HuH-7.5 (cell line): Measurements from ENCODE around the gene ST8SIA1.

Experiments
- DNase-seq: peaks from one replicate; pipeline ENCODE4 v3.0.0; 2011; ENCODE audit warnings: low spot score

ST8SIA1 gene

DNA sequence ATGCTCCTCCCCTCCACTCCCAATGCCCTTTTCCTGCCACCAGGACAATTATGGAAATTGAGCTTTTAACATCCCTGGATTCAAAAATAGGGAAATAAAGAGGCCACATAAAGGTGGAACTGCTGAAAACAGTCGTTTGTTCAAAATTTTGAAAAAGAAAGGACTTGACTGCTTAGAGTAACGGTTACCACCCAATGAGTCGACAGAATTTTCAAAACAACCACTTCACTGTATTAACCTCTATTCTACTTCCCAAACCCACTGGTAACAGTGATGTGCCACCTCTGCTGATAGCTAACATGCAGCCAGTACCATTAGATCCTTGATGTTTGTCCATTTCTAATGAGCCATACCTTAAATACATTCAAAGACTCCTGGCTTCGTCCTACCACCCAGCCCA is 4.9 kb downstream of the ST8SIA1 start:
- DNase-seq, result no peak

DNA sequence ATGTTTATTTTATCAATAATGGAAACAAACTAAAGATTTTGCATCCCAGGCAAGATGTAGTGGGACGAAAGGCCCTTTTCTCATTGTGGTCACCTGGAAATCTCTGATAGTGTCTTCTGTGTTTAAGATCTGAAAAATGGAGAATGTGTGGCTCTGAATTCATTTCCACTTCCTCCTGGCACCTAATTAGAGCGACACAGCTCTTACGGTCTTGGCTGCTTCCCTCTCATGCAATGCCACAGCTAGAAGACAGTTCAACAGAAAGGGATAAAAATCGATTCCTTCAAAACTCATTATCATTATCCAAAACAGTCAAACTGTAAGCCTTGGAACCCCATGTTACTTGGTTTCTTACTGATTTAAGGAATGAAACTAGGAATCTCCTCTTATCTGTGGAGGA is 9.3 kb downstream of the ST8SIA1 start:
- no peak for DNase-seq

DNA sequence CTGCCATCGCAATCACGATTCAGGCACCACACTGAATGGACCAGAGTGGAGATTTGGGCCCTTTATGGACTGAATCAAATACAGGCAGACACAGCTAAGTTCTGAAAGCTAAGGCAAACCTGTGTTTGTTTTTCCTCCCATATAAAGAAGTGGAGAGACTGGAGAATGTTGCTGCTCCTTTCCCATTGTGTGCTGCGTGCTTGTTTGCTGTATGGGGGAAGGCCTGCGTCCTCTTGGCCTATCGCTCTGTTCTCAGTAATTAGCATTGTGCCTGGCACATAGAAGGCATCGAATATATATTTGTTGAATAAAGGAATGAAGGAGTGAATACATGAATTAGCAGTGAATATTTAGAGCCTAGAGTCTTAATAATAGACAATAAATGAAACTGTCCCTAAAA is 12.4 kb downstream of the ST8SIA1 start:
- DNase-seq, result no peak

DNA sequence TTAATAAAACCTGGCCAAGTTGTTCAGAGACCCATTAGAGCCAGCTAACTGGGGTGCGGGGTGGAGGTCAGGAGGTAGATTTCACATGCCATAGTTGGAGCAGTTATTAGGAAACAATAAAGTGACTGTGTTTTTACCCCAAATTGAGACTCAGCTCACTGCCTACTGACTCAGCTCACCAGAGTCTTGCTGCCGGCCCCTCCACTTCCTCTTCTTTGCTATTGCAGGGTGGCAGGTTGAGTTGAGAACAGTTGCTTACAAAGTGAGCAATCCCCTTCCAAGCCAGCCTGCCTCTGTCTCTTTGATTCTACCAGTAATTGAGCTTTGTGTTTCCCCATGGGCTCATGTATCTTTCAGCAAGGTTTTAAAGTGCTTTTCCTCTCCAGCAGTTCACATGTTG is 12.9 kb downstream of the ST8SIA1 start:
- no peak for DNase-seq

DNA sequence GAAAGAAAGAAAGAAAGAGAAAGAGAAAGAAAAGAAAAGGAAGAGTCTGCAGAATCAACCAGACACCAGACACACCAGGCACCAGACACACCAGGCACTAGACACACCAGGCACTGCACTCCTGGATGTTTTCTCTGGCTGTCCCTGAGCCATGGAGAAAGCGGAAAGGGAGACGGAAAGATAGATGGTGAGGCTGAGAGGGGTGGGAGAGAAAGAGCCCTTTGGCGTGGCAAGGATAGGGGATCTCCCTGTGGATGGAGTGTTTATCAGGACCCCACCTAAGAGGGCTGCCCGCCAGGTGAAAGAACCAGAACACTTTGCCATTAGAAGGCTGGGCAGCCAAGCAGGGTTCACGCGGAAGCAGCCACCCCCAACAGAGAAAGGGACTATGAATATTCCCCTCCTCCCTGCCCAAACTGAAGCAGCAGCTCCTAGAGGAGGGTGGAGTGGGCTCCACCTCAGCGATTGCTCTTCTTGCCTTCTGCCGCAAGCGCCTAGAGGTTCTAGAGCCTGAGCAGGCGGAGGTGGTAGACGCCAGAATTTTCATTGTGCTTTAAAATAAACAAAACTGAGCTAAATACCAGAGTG is 13.4 kb downstream of the ST8SIA1 start:
- no peak for DNase-seq

DNA sequence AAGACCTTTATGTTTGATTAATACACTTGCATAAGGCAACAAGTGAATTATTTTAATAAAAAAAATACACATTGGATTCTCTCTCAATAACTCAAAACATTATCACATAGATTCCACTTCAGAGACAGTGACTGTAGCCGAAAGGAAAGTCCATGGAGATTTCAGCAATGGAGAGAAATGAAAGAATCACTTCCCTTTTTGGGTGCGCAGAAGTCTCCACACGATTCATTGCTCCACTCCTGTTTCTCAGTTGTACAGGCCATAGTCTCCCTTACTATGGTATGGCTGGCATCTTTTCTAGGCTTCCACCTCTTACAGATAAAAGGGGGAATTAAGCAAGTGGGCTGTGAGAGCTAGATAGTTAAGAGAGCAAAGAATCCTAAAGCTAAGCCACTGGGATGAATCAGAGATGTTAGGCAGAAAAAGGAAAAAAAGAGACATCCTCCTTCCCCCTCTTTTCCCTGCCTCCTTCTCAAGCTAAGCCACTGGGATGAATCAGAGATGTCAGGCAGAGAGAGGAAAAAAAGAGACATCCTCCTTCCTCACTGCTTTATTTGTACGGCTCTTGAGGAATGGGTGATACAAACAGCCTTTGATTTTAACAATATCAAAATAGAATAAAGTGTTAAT is 16.3 kb downstream of the ST8SIA1 start:
- no peak for DNase-seq

DNA sequence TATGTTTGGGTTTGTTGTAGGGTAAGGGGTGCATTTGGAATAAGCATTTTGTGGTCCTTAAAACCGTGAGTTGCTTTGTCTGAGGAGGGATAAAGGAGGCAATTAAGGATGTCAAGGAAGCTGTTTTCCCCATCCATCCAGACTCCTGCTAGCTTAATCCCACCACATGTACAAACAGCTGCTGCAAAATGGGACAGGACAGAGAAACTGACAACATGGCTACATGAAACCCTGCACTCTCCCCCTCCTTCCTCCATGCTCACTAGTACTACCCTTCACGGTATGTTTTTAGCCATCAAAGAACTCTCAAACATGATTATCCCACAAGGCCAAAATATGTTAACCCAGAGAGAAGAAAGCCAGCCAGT is 20.6 kb downstream of the ST8SIA1 start:
- no peak for DNase-seq

DNA sequence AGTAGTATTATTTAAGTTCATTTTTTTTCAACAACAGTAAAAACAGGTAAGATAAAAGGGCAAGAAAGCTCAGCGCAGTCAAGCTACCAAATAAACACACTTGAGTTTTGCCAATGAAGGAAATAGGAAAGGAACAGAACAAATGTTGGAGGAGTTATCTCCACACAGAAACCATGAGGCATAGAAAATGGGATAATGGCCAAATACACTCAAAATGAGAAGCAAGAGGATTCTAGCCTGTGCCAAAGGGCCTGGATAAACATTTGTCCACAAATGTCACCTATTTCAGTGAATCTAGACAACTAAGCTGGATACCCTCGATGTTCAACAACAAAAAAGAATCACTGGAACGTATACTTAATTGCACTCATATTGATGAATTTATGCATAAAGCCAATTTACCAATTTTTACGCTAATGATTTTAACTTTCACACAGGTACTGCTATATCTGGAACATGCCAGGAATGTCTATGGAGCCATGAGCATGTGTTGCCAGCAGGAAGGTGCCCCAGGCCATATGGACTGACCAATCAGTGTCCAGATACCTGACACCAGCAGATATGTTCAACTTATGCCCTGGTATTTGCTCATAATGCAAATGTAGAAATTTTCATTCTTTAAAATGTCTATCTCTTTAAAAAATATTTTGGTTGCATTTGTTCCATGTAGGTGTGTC is 21.1 kb downstream of the ST8SIA1 start:
- DNase-seq, result no peak

DNA sequence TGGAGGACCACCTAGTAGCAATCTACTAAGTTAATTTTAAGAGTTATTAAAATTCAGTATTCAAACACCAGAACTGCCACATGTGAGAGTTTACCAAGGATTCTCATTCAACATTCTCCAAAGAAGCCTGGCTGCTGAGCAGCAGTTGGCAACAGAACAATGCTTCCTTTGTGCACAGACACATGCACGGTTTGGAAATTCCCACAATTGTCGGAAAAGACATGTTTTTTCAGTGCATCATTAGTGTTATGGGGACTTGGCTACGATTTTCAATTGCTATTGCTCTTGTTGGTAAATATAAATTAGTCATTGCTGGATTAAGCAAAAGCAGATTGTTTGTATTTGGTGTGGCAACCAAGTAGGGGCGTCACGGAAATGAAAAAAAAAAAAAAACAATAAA is 22.2 kb downstream of the ST8SIA1 start:
- DNase-seq, result no peak

DNA sequence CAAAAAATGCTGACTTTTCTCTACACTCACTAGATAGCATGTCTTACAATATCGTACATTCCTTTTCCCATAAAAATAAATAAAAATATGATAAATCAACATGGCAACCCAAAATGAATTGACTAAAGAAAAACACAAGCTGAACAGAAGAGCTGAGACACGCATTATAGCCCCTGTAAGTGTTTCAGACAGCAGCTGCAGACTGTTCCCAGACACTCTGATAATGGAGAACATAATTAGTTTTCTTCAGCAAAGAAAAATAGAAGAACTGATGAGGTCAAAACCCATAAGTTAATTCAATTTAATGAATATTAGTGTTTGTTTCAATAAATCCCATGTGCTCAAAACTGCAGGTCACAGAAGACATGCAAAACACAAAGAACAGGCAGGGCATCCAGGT is 23.8 kb downstream of the ST8SIA1 start:
- DNase-seq, result no peak

DNA sequence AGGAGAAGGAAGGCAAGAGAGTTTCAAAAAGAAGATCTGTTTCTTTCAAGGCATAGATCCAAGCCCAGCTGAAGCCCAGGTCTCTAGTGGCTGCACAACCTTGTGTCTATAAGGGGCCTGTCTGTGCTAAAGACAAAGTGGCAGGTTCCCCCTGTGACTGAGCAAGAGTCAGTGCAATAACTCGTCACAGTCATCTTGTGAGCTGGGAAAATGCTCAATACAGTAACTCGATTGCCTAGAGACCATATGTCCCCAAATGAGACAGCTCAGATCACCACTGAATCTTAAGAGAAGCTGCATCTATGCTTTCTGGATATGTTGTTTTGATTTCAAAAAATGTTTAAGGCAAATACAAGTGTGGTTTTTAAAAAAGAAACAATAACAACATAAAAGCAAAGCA is 24.2 kb downstream of the ST8SIA1 start:
- DNase-seq, result no peak

DNA sequence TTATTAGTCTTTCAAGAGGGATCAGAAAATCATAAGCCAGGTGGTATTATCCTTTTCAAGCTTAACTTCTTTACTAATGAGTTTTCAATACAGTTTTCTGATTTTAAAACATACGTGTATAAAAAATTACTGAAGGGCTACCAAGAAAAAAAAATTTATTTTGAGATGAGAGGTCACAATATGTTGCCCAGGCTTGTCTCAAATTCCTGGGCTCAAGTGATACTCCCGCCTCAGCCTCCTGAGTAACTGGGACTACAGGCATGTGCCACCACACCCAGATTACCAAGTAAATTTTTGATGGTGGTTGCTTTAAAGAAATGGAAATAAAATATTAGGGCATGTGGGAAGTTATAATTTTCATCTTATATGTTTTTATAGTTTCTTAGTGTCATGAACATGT is 26.7 kb downstream of the ST8SIA1 start:
- DNase-seq, result no peak

DNA sequence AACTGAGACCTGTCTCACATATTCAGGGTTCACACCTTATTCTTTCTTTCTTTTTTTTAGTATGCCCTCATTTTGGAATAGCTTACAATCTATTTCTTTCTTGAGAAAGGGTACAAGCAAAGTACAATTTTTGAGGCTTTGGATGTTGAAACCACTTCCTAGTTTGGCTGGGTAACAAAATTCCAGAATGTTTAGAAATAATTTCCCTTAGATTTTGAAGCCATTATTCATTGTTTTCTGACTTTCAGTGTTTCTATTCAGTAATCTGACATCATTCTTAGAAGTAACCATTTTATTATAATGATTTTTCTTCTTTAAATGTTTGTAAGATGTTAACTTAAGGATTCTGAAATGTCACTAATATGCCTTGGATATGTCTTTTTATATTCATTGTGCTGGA is 28.2 kb downstream of the ST8SIA1 start:
- DNase-seq, result no peak

DNA sequence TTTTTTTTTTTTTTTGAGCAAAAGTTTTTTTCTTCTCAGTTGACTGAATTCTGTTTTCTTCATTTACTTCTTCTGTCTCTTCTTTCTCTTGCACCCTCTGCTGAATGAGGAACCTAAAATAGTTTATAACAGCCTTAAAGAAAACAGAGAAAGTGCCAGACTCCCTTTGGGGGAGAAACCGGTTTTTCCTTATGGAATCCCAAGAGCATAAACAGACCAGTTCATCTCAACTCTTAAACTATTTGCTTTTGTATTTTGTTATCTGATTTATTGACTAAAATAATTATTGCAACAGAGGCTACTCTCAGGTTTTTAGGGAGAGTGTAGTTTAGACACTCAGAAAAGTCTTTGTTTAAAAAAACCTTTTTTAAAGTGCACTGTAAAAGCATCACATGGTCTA is 30.2 kb downstream of the ST8SIA1 start:
- no peak for DNase-seq

DNA sequence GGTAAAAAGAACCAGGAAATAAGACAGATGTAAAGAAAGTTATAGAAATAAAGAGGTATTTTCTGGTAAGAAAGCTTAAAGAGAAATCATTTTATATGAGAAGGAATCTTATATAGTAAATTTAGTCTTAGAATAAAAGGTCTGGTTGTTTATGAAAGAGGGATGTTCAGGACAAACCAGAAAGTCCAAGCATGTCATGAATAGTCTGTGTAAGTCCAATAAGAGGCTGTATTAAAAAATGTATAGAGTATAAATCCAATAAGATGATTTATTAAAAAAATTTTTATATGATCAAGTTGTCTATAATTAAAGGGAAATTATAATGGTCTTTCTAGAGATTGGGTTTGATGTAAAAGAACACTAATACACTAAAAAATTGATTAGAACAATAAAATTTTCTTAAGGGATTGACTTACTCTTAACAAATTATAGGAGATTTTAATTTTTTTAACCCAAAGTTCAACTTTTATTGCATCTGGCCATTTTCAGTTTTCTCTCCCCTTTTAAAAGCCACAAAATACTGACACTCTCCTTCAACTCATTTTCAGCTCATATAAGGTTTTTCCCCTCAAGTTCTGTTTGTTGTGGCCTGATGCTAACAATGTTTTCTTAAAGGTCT is 35.1 kb downstream of the ST8SIA1 start:
- no peak for DNase-seq

DNA sequence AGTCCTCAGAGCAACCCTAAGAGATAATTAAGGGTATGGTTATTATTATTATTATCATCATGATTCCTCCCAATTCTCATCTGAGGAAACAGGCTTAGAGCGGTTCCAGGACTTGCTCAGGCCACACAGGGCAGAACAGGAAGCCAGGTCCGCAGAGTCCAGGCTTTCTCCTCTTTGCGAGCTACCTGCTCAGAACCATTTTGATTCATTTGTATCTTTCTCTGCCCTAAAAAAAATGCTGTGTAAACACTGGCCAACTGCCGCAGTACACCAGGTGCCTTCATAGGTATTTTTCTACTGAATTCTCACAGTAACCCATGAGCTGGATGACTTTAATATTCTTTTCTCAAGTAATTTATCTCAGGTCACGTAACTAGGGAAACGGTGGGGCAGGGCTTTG is 45.3 kb downstream of the ST8SIA1 start:
- no peak for DNase-seq

DNA sequence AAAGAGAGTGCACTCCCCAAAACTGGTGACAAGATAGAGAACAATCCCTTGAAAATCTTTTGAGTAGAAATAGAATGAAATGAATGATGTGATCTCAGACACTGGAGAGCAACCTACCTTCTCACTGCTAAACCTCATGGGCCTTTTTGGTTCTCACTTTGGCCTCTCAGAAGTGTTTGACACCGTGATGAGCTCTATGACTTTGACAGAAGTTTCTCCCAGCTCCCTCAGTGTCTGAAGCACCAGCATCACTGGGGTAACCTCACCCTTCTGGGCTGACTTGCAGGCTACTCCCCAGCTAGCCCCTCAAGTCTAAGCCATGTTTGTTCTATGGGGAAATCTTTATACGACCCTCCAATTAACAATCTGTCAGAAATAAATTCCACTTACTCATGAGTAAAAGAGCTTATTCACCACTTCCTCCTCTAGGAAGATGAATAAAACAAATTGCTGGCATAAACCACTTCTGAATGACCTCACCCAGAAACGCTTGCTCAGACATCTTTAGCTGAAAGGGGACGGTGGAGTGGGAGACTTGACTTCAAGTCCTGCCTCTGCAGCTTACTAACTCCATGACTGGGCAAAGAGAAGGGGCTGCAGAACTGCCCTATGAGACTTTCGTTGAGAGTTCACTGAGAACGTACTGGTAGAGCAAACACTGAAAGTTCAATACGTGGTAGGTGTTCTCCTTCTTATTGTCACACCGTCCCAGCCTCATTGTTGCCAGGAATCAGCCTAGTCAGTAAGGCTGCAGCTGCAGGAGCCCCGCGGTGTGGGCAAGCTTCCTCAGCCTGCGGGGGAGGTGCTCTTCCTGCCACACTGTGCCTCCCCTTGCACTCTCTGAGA is 46.5 kb downstream of the ST8SIA1 start:
- DNase-seq, result no peak

DNA sequence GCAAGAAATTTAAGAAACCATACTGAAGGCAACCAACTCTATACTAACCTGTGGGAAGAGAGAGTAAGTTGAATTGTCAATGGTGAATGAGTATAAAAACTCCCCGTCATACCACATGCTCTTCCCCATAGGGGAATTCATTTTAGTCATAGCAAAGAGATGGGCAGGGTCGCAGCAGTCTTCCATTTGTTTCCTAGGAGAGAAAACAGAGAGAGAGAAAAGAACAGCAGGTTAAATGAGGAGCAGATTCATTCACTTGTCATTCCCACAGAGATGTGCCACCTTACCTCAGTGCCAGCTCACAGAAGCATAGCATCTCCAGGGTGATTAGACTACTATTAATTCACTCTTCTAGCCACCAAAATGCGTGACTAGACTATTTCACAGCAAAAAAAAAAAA is 47.4 kb downstream of the ST8SIA1 start:
- DNase-seq, result no peak

DNA sequence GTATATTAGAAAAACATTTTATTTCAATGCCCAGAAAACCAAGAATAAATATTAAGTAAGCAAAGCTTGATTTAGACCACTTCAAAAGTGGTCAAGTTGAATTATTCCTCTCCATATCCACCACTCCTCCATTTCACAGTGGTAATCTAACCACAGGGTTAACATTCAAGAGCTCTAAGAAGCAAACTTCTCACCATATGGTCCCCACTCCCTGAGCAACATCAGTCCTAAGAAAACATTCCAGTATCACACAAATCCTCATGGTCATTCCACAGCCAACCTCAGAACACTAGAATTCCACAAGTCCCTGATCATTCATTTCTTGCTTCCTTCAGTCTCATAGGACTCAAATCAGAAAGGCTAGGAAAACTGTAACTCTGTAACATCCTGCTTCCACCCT is 47.9 kb downstream of the ST8SIA1 start:
- DNase-seq, result no peak

DNA sequence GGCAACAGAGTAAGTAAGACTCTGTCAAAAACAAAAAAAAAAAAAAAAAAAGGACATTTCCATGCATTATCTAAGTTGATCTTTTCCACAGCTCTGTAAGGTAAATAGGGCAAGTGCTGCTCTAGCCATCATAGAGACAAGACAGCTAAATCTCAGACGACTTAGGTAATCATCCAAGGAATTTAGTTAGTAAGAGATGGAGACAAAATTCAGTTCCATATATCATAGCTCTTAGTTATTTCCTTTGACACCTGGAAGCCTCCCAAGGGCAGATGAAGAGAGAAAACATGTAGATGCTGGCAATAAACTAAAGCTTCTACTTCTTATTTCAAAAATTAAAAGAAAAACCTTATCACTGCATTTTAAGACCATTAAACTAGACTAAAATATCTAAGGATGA is 48.7 kb downstream of the ST8SIA1 start:
- DNase-seq, result no peak

DNA sequence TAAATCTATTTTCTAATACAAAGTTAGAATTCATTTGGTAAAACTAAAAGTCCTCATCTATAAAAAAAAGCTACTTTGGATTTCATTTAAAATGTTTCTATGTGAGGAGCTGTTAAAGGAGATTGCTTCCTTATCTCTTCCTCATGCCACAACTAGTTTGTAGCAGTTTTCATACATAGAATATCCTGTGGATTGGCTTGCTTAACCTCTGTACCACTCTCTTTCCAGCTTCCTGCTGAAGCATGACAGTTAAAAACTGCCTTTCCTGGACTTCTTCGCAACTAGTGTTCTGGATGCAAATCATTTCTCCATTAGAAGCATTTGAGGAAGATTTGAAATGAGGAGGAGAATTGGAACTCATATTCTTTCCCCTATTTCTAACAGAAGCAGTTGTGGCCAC is 49.6 kb downstream of the ST8SIA1 start:
- no peak for DNase-seq

DNA sequence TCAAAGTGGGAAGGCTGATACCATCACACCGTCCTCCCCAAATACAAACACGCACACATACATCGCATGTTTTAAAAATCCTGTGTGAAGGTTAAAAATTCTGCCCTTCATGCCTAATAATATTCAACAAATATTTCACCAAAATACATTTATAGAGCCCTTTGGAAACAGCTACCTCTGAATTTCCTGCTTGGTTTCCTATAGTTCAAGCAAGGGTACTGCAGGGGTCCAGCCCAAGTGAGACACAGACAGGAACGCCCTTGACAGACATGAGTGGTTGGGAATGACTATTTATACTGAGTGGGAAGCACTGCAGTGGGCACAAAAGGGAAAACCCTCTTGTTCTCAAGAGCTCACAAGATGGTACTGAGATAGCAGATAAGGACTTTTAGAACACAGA is 51.0 kb downstream of the ST8SIA1 start:
- no peak for DNase-seq
